ENCODE measurements around the gene PSAPL1. TPM values are rescaled to one million over a fixed set of nuclear protein-coding genes. Genes with fewer than 3 reads are reported as not detected.

Gene PSAPL1
- polyA plus RNA-seq, 1 of the 3 experiments (the other 2 are of a cell fraction) = 0.03 TPM

DNA sequence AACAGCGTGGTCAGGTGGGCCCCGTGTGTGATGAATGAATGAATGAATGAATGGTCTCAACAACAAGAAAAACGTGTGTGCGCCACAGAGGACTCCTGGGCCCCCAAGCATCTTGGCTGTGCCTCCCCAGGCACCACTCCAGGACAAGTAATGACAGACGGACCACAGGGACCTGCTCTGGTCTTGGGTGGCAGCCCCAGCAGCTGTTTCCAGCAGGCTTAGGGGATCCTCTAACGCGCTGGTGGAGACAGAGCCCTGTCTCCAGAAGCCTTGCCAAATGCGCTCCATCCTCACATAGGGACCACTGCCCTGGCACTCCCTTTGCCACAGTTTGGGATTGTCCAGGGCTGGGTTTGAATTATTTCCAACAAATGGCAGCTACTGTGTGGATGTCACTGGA is 39.1 kb downstream of the PSAPL1 start (continued):
- TF ChIP-seq, protein P1, sequence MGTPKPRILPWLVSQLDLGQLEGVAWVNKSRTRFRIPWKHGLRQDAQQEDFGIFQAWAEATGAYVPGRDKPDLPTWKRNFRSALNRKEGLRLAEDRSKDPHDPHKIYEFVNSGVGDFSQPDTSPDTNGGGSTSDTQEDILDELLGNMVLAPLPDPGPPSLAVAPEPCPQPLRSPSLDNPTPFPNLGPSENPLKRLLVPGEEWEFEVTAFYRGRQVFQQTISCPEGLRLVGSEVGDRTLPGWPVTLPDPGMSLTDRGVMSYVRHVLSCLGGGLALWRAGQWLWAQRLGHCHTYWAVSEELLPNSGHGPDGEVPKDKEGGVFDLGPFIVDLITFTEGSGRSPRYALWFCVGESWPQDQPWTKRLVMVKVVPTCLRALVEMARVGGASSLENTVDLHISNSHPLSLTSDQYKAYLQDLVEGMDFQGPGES (IDR thresholded peaks at IDR 0.05; ENCODE audit: low read depth, low read length) = no peak

DNA sequence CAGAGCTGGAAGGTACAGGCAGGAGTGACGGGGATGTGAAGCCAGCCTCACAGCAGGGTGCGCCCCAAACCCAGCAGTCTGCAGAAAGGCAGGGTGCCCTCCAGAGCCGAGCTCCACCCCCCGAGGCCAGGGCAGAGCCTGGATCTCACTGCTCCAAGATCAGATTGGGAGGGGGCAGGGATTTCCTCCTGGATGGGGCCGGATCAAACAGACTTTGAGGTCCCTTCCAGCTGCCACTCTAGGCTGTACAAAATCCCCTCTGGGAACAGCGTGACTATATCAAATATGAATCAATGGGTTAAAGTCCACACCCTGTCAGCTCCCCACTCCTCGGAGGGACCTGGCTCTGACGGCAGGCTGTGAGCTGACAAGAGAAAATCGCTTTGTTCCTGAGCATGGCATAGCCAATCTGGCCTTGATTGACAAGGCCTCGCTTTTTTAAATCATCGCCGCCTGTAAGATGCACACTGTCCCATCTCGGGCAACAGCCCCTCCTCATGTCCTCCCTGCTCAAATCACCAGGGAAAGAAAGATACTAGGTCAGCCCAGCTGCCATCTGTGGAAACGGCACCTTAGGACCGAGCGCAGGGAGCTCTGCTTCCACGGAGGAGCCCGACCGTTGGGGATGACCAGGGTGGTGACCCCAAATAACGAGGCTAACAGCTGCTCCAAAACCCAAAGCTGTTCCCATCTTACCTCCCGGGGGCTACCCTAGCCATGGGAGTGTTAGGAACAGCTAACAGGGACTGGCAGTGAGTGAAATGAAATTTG is 39.9 kb downstream of the PSAPL1 start:
- Histone ChIP-seq H2AFZ (ENCODE audit: low read depth) (no peak overlapping the region), H3K36me3 (replicated peaks in 1 of 2; ENCODE audit: control insufficient read depth in 1 of 2, insufficient read depth in 2 of 2, low read length in 1 of 2) (no peaks in the 10 kb centered on the region), H3K27me3 (ENCODE audit: insufficient read depth) (peaks cover 15% of the 10 kb centered on the region; the same call in 1 of the 2 replicates), H3K4me2 (no peak overlapping the region), H3K4me3 (ENCODE audit: low read depth in 2 of 2, low read length in 1 of 2) (no peak overlapping the region), H3K9me2 (no peaks in the 10 kb centered on the region), H3K27ac (ENCODE audit: low read depth in 2 of 2, low read length in 1 of 2) (no peak overlapping the region), H3K9ac (no peak overlapping the region), H4K20me1 (ENCODE audit: insufficient read depth) (no peaks in the 10 kb centered on the region), H3K4me1 (ENCODE audit: control insufficient read depth in 1 of 2, insufficient read depth in 2 of 2, low read depth in 1 of 2, low read length in 1 of 2) (peaks cover 0 to 14% of the 10 kb centered on the region in 2 experiments; a peak in 2 of 4 replicates), H3F3A (replicated peaks; ENCODE audit: insufficient read depth) (no peaks in the 10 kb centered on the region), H3K9me3 (no peaks in the 10 kb centered on the region), H3K79me2 (ENCODE audit: insufficient read depth) (no peaks in the 10 kb centered on the region)
- POLR2A ChIA-PET = no interaction called here
- WGBS (ENCODE audit: low lambda C conversion rate) = 74% methylated on average over 15 of the region's 21 CpGs
- CTCF ChIA-PET = interaction anchor here (1.1 to 1.4 kb wide), 2 partner anchors 15 to 26 kb away, joined by 3 to 4 read pairs; no protein-coding TSS in a partner anchor
- TF ChIP-seq EZH2phosphoT487 (IDR thresholded peaks at IDR 0.05; ENCODE audit: borderline replicate concordance, low read depth) (no peak), MEF2A (IDR thresholded peaks at IDR 0.05; ENCODE audit: borderline replicate concordance, low read depth) (no peak)
- TF ChIP-seq, protein P2, sequence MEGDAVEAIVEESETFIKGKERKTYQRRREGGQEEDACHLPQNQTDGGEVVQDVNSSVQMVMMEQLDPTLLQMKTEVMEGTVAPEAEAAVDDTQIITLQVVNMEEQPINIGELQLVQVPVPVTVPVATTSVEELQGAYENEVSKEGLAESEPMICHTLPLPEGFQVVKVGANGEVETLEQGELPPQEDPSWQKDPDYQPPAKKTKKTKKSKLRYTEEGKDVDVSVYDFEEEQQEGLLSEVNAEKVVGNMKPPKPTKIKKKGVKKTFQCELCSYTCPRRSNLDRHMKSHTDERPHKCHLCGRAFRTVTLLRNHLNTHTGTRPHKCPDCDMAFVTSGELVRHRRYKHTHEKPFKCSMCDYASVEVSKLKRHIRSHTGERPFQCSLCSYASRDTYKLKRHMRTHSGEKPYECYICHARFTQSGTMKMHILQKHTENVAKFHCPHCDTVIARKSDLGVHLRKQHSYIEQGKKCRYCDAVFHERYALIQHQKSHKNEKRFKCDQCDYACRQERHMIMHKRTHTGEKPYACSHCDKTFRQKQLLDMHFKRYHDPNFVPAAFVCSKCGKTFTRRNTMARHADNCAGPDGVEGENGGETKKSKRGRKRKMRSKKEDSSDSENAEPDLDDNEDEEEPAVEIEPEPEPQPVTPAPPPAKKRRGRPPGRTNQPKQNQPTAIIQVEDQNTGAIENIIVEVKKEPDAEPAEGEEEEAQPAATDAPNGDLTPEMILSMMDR (IDR thresholded peaks at IDR 0.05) = no peak
- peak; percentile 29 for DNase-seq

DNA sequence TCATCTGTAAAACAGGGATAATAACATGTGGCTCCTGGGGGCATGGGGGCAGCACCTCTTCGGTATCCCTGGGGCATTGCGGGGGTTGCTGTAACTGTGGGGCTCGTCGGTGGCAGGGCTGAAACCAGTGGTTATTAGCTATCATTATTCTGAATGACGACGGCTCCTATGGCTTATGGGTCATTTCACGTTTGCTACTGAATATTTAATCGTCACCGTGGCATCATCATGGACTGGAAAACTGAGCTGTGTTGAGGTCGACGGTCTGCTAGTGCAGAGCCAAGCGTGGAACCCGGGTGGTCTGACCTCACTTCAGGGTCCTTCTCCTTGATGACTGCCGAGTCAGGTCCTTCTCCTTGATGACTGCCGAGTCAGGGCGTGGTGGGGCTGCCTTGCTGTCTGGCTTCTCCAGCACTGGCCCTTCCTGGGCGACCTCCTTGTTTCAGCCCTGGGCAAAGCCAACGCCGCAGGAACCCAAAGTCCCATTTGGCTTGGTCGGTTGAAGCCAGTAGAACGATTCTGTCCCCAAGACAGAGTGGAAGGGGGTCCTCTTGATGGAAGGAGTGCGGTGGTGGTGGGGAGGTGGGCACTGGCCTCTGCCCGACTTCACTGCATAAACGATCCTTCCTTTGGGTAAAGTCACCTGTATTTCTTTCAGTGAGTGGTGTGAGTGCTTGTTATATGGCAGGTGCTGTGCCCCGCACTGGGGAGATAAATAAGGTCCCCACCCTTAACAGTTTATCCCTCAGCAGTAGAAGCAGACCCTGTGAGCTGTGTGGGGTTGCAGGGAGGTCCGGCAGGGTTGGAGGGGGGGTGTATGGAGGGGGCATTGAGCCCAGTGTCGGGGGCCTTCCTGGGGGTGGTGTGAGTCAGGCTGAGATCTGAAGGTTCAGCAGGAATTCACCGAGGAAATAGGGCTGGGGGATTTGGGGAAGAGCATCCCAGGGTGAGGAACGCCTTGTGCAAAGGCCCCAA is 40.8 kb downstream of the PSAPL1 start:
- 72% methylated on average over 26 of the region's 29 CpGs for WGBS (ENCODE audit: low lambda C conversion rate)
- H3K9ac ChIP-seq = no peak overlapping the region
- peak; percentile 3 for DNase-seq
- H3K79me2 ChIP-seq (ENCODE audit: insufficient read depth) = no peaks in the 10 kb centered on the region
- no peaks in the 10 kb centered on the region for H3K36me3 ChIP-seq (replicated peaks in 1 of 2; ENCODE audit: control insufficient read depth in 1 of 2, insufficient read depth in 2 of 2, low read length in 1 of 2)
- peaks cover 15% of the 10 kb centered on the region; the same call in 1 of the 2 replicates for H3K27me3 ChIP-seq (ENCODE audit: insufficient read depth)
- H3K9me3 ChIP-seq = no peaks in the 10 kb centered on the region
- no peak overlapping the region for H3K4me3 ChIP-seq (ENCODE audit: low read depth in 2 of 2, low read length in 1 of 2)
- no peak overlapping the region for H3K27ac ChIP-seq (ENCODE audit: low read depth in 2 of 2, low read length in 1 of 2)
- H2AFZ ChIP-seq (ENCODE audit: low read depth) = no peak overlapping the region
- peaks cover 0 to 14% of the 10 kb centered on the region in 2 experiments; a peak in 2 of 4 replicates for H3K4me1 ChIP-seq (ENCODE audit: control insufficient read depth in 1 of 2, insufficient read depth in 2 of 2, low read depth in 1 of 2, low read length in 1 of 2)
- H3K4me2 ChIP-seq = no peak overlapping the region
- CTCF ChIA-PET = interaction anchor here (1.1 kb wide), 1 partner anchor 14 kb away, joined by 3 read pairs; no protein-coding TSS in a partner anchor
- H3F3A ChIP-seq (replicated peaks; ENCODE audit: insufficient read depth) = no peaks in the 10 kb centered on the region
- POLR2A ChIA-PET = no interaction called here
- H4K20me1 ChIP-seq (ENCODE audit: insufficient read depth) = no peaks in the 10 kb centered on the region
- H3K9me2 ChIP-seq = no peaks in the 10 kb centered on the region
- TF ChIP-seq TAF1 (IDR thresholded peaks at IDR 0.05; ENCODE audit: borderline replicate concordance, low read depth, low read length) = no peak
- TF ChIP-seq MXI1 (IDR thresholded peaks at IDR 0.05; ENCODE audit: low read depth, low read length) = no peak
- TF ChIP-seq RCOR1 (IDR thresholded peaks at IDR 0.05; ENCODE audit: low read length) = no peak
- no peak for TF ChIP-seq POLR2AphosphoS5 (IDR thresholded peaks at IDR 0.05; ENCODE audit: low read depth, low read length)
- TF ChIP-seq, protein P3, sequence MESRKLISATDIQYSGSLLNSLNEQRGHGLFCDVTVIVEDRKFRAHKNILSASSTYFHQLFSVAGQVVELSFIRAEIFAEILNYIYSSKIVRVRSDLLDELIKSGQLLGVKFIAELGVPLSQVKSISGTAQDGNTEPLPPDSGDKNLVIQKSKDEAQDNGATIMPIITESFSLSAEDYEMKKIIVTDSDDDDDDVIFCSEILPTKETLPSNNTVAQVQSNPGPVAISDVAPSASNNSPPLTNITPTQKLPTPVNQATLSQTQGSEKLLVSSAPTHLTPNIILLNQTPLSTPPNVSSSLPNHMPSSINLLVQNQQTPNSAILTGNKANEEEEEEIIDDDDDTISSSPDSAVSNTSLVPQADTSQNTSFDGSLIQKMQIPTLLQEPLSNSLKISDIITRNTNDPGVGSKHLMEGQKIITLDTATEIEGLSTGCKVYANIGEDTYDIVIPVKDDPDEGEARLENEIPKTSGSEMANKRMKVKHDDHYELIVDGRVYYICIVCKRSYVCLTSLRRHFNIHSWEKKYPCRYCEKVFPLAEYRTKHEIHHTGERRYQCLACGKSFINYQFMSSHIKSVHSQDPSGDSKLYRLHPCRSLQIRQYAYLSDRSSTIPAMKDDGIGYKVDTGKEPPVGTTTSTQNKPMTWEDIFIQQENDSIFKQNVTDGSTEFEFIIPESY (IDR thresholded peaks at IDR 0.05; ENCODE audit: borderline replicate concordance, low read depth) = no peak
- no peak for TF ChIP-seq FOXJ3 (CRISPR knock-in tag; IDR thresholded peaks at IDR 0.05)
- TF ChIP-seq NFIC (IDR thresholded peaks at IDR 0.05; ENCODE audit: borderline replicate concordance) = no peak
- no peak for TF ChIP-seq TCF12 (IDR thresholded peaks at IDR 0.05)
- TF ChIP-seq SIN3A (IDR thresholded peaks at IDR 0.05; ENCODE audit: borderline replicate concordance, low read depth, low read length) = no peak
- TF ChIP-seq, protein P4, sequence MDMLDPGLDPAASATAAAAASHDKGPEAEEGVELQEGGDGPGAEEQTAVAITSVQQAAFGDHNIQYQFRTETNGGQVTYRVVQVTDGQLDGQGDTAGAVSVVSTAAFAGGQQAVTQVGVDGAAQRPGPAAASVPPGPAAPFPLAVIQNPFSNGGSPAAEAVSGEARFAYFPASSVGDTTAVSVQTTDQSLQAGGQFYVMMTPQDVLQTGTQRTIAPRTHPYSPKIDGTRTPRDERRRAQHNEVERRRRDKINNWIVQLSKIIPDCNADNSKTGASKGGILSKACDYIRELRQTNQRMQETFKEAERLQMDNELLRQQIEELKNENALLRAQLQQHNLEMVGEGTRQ (IDR thresholded peaks at IDR 0.05; ENCODE audit: borderline replicate concordance, low read depth, low read length) = no peak
- no peak for TF ChIP-seq ELF1 (IDR thresholded peaks at IDR 0.05)
- TF ChIP-seq NRF1 (IDR thresholded peaks at IDR 0.05; ENCODE audit: low read depth, low read length) = no peak
